ENCODE measurements around the gene NDUFS5. TPM values are rescaled to one million over a fixed set of nuclear protein-coding genes. Genes with fewer than 3 reads are reported as not detected.
"Not testable (repeated sequence)": the region's sequence is repeated elsewhere in the genome, so short reads cannot be mapped to it uniquely, and the experiment has no call there.

Gene NDUFS5
- total and polyA plus RNA-seq, 4 donors = 149 to 1,134 (median 354) TPM

DNA sequence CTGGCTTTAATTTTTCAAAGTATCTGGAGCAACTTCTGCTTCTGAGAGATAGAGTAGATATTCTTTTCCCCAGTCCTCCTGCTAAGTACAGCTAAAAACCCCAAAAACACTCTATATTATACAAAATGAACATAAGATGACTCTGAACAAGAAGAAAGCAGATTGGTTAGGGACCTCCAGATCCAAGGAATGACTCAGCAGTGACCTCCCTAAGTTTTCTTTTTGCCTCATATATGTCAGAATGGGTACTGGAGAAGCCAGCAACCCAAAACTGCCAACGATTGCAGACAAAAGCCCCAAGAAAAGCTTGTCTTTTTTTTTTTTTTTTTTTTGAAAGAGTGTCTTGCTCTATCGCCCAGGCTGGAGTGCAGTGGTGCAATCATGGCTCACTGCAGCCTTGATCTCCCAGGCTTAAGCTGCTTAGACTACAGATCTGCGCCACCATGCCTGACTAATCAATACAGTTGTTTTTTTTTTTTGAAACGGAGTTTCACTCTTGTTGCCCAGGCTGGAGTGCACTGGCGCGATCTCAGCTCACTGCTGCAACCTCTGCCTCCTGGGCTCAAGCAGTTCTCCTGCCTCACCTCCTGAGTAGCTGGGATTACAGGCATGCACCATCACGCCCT lies 22.7 kb downstream of the NDUFS5 start:
- H3K4me1 ChIP-seq (ENCODE audit: control insufficient read depth in 5 of 5, insufficient read depth in 5 of 5, low read length in 5 of 5) = no peaks in the 10 kb centered on the region
- H3K27ac ChIP-seq (ENCODE audit: low read depth in 1 of 2, low read length in 1 of 2) = peak overlapping the region in 1 of 2 donors; percentile 89
- ATAC-seq (ENCODE audit: insufficient read depth, low FRiP score) = no peak

DNA sequence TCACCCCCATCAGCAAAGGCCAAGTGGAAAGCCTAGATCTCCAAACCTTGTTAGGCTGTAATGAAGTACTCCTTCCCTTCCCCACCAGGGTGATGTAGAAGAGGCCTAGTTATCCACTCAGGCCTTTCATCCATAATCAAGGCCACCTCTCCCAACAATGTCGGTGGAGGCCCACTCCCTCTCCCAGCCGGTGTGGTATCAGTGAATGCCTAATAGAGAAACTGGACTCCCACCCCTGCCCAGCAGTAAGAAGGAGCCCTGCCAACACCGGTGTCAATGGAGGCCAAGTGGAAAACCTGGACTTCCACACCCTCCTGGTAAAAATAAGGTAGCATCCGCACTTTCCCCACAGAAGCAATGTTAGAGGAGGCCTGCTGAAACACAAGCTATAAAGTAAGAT lies 23.9 kb downstream of the NDUFS5 start:
- WGBS, 2 donors = 93 to 99% methylated on average over 4 of the region's 4 CpGs
- Histone ChIP-seq H3K4me1 (ENCODE audit: control insufficient read depth in 5 of 5, insufficient read depth in 5 of 5, low read length in 5 of 5) (no peaks in the 10 kb centered on the region), H3K36me3 (ENCODE audit: control insufficient read depth in 4 of 4, insufficient read depth in 4 of 4, low read length in 4 of 4) (peaks cover 0 to 10% (median under 1%) of the 10 kb centered on the region in 4 donors), H3K9me3 (ENCODE audit: control insufficient read depth in 4 of 4, insufficient read depth in 3 of 4, low read length in 3 of 4) (peaks cover 0 to 2% (median 0%) of the 10 kb centered on the region in 4 donors), H3K4me3 (no peak overlapping the region), H3K27me3 (ENCODE audit: control insufficient read depth in 3 of 3, insufficient read depth in 3 of 3, low read length in 2 of 3) (no peaks in the 10 kb centered on the region), H3K9ac (ENCODE audit: insufficient read depth in 1 of 2, low read length in 2 of 2) (no peak overlapping the region), H3K27ac (ENCODE audit: low read depth in 1 of 2, low read length in 1 of 2) (no peak overlapping the region)
- TF ChIP-seq, protein P1, sequence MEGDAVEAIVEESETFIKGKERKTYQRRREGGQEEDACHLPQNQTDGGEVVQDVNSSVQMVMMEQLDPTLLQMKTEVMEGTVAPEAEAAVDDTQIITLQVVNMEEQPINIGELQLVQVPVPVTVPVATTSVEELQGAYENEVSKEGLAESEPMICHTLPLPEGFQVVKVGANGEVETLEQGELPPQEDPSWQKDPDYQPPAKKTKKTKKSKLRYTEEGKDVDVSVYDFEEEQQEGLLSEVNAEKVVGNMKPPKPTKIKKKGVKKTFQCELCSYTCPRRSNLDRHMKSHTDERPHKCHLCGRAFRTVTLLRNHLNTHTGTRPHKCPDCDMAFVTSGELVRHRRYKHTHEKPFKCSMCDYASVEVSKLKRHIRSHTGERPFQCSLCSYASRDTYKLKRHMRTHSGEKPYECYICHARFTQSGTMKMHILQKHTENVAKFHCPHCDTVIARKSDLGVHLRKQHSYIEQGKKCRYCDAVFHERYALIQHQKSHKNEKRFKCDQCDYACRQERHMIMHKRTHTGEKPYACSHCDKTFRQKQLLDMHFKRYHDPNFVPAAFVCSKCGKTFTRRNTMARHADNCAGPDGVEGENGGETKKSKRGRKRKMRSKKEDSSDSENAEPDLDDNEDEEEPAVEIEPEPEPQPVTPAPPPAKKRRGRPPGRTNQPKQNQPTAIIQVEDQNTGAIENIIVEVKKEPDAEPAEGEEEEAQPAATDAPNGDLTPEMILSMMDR (IDR thresholded peaks at IDR 0.05; ENCODE audit: control extremely low read depth, extremely low read depth) = no peak
- DNase-seq (no peak), ATAC-seq (ENCODE audit: insufficient read depth, low FRiP score) (no peak)

More for the DNA sequence above, 22.7 kb downstream of the NDUFS5 start:
- no peak overlapping the region for H3K9ac ChIP-seq (ENCODE audit: insufficient read depth in 1 of 2, low read length in 2 of 2)
- WGBS, 2 donors = 84 to 89% methylated on average over 7 of the region's 7 CpGs
- H3K36me3 ChIP-seq (ENCODE audit: control insufficient read depth in 4 of 4, insufficient read depth in 4 of 4, low read length in 4 of 4) = peaks cover 0 to 10% (median 3%) of the 10 kb centered on the region in 4 donors
- TF ChIP-seq, protein P1 (IDR thresholded peaks at IDR 0.05; ENCODE audit: control extremely low read depth, extremely low read depth) = no peak
- no peak for DNase-seq
- no peaks in the 10 kb centered on the region for H3K27me3 ChIP-seq (ENCODE audit: control insufficient read depth in 3 of 3, insufficient read depth in 3 of 3, low read length in 2 of 3)
- peaks cover 0 to 2% (median 0%) of the 10 kb centered on the region in 4 donors for H3K9me3 ChIP-seq (ENCODE audit: control insufficient read depth in 4 of 4, insufficient read depth in 3 of 4, low read length in 3 of 4)
- no peak overlapping the region for H3K4me3 ChIP-seq

DNA sequence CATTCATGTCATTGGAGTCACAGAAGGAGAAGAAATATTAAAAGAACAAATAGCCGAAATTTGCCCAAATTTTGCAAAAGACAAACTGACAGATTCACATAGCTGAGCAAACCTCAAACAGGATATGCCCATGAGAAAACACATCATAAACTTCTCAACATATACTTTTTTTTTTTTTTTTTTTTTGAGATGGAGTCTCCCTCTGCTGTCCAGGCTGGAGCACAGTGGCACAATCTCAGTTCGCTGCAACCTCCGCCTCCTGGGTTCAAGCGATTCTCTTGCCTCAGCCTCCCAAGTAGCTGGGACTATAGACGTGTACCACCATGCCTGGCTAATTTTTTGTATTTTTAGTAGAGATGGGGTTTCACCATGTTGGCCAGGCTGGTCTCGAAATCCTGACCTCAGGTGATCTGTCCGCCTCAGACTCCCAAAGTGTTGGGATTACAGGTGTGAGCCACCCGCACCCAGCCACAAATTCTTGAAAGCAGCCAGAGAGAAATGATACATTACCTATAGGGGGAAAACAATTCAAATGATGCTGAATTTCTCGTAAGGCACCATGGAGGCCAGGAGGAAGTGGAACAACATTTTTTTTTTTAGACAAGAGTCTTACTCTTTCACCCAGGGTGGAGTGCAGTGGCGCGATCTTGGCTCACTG lies 25.2 kb downstream of the NDUFS5 start:
- 84 to 86% methylated on average over 11 of the region's 11 CpGs for WGBS, 2 donors
- not testable (repeated sequence) for H3K27ac ChIP-seq (ENCODE audit: low read depth in 1 of 2, low read length in 1 of 2); H3K9me3 ChIP-seq (ENCODE audit: control insufficient read depth in 4 of 4, insufficient read depth in 3 of 4, low read length in 3 of 4); ATAC-seq (ENCODE audit: insufficient read depth, low FRiP score); H3K27me3 ChIP-seq (ENCODE audit: control insufficient read depth in 3 of 3, insufficient read depth in 3 of 3, low read length in 2 of 3); H3K36me3 ChIP-seq (ENCODE audit: control insufficient read depth in 4 of 4, insufficient read depth in 4 of 4, low read length in 4 of 4); DNase-seq; H3K4me1 ChIP-seq (ENCODE audit: control insufficient read depth in 5 of 5, insufficient read depth in 5 of 5, low read length in 5 of 5); H3K9ac ChIP-seq (ENCODE audit: insufficient read depth in 1 of 2, low read length in 2 of 2); H3K4me3 ChIP-seq

DNA sequence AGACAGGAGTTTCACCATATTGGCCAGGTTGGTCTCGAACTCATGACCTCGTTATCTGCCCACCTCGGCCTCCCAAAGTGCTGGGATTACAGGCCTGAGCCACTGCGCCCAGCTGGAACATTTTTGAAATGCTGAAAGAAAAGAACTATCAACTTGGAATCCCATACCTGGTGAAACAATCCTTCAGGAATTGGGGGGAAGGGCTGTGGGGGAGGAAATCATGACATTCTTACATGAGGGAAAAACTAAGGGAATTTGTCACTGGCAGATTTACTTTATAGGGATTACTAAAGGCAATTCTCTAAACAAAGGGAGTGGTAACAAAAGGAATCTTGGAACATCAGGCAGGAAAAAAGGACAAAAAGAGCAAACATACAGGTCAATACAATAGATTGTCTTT lies 25.8 kb downstream of the NDUFS5 start:
- ATAC-seq (ENCODE audit: insufficient read depth, low FRiP score) (no peak), DNase-seq (no peak)
- Histone ChIP-seq H3K36me3 (ENCODE audit: control insufficient read depth in 4 of 4, insufficient read depth in 4 of 4, low read length in 4 of 4) (peaks cover 0 to 6% (median 0%) of the 10 kb centered on the region in 4 donors), H3K4me1 (ENCODE audit: control insufficient read depth in 5 of 5, insufficient read depth in 5 of 5, low read length in 5 of 5) (no peaks in the 10 kb centered on the region), H3K27me3 (ENCODE audit: control insufficient read depth in 3 of 3, insufficient read depth in 3 of 3, low read length in 2 of 3) (no peaks in the 10 kb centered on the region), H3K27ac (ENCODE audit: low read depth in 1 of 2, low read length in 1 of 2) (no peak overlapping the region), H3K4me3 (no peak overlapping the region), H3K9ac (ENCODE audit: insufficient read depth in 1 of 2, low read length in 2 of 2) (no peak overlapping the region), H3K9me3 (ENCODE audit: control insufficient read depth in 4 of 4, insufficient read depth in 3 of 4, low read length in 3 of 4) (peaks cover 0 to 2% (median 0%) of the 10 kb centered on the region in 4 donors)
- WGBS, 2 donors = 96 to 97% methylated on average over 4 of the region's 4 CpGs
- TF ChIP-seq, protein P1 (IDR thresholded peaks at IDR 0.05; ENCODE audit: control extremely low read depth, extremely low read depth) = no peak

DNA sequence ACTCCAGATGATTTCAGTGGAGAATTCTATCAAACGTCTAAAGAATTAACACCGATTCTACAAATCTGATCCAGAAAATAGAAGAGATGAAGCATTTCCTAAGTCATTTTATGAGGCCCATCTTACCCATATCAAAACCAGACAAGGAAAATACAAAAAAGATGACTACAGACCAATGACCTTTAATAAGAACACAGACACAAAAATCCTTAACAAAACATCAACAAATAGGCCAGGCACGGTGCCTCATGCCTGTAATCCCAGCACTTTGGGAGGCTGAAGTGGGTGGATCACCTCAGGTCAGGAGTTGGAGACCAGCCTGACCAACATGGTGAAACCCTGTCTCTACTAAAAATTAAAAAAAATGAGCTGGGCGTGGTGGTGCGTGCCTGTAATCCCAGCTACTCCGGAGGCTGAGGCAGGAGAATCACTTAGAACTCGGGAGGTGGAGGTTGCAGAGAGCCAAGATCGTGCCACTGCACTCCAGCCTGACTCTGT lies 29.1 kb downstream of the NDUFS5 start:
- ATAC-seq (ENCODE audit: insufficient read depth, low FRiP score); H3K4me1 ChIP-seq (ENCODE audit: control insufficient read depth in 5 of 5, insufficient read depth in 5 of 5, low read length in 5 of 5); H3K36me3 ChIP-seq (ENCODE audit: control insufficient read depth in 4 of 4, insufficient read depth in 4 of 4, low read length in 4 of 4); H3K27ac ChIP-seq (ENCODE audit: low read depth in 1 of 2, low read length in 1 of 2); H3K9ac ChIP-seq (ENCODE audit: insufficient read depth in 1 of 2, low read length in 2 of 2); H3K27me3 ChIP-seq (ENCODE audit: control insufficient read depth in 3 of 3, insufficient read depth in 3 of 3, low read length in 2 of 3); H3K9me3 ChIP-seq (ENCODE audit: control insufficient read depth in 4 of 4, insufficient read depth in 3 of 4, low read length in 3 of 4); H3K4me3 ChIP-seq; DNase-seq: not testable (repeated sequence)
- WGBS, 2 donors = 94 to 96% methylated on average over 8 of the region's 8 CpGs

DNA sequence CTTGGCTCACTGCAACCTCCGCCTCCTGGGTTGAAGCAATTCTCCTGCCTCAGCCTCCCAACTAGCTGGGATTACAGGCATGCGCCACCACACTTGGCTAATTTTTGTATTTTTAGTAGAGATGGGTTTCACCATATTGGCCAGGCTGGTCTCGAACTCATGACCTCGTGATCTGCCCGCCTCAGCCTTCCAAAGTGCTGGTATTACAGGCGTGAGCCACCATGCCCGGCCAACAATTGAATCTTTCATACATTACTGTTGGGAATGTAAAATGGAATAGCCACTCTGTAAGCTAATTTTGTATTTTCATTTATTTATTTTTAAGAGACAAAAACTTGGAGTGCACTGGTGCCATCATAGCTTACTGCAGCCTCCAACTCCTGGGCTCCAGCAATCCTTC lies 35.4 kb downstream of the NDUFS5 start:
- H3K27ac ChIP-seq (ENCODE audit: low read depth in 1 of 2, low read length in 1 of 2); H3K9ac ChIP-seq (ENCODE audit: insufficient read depth in 1 of 2, low read length in 2 of 2); H3K27me3 ChIP-seq (ENCODE audit: control insufficient read depth in 3 of 3, insufficient read depth in 3 of 3, low read length in 2 of 3); DNase-seq; H3K4me3 ChIP-seq; H3K4me1 ChIP-seq (ENCODE audit: control insufficient read depth in 5 of 5, insufficient read depth in 5 of 5, low read length in 5 of 5); ATAC-seq (ENCODE audit: insufficient read depth, low FRiP score); H3K36me3 ChIP-seq (ENCODE audit: control insufficient read depth in 4 of 4, insufficient read depth in 4 of 4, low read length in 4 of 4); H3K9me3 ChIP-seq (ENCODE audit: control insufficient read depth in 4 of 4, insufficient read depth in 3 of 4, low read length in 3 of 4): not testable (repeated sequence)
- 97 to 98% methylated on average over 7 of the region's 7 CpGs for WGBS, 2 donors

Data from lung (tissue), 12 donors.